NCI-H2171 treated with DMSO at 0.1 percent for 48 hours (cell line): ENCODE measurements around the gene DIP2C.
"Not testable (repeated sequence)": the region's sequence is repeated elsewhere in the genome, so short reads cannot be mapped to it uniquely, and the experiment has no call there.

ENCODE experiments used
- DNase-seq: peaks from one replicate; lab custom pipeline; 2025; lab: John Stamatoyannopoulos, UW

Gene DIP2C

GRCh38 chr10:597976-598375 lies 91.5 kb downstream of the DIP2C start:
- DNase-seq: no peak

- DNase-seq: no peak
Measured at GRCh38 chr10:596725-597345, 92.6 kb downstream of the DIP2C start.

- DNase-seq: not testable (repeated sequence)
Measured at GRCh38 chr10:596131-596530, 93.3 kb downstream of the DIP2C start.

GRCh38 chr10:595473-595872 lies 94.0 kb downstream of the DIP2C start:
- no peak for DNase-seq

GRCh38 chr10:594584-595270 lies 94.7 kb downstream of the DIP2C start:
- no peak for DNase-seq

GRCh38 chr10:593901-594457 lies 95.5 kb downstream of the DIP2C start:
- no peak for DNase-seq

- no peak for DNase-seq
Measured at GRCh38 chr10:593421-593820, 96.0 kb downstream of the DIP2C start.

- DNase-seq: no peak
Measured at GRCh38 chr10:593016-593415, 96.5 kb downstream of the DIP2C start.

GRCh38 chr10:591646-592045 lies 97.8 kb downstream of the DIP2C start:
- no peak for DNase-seq

GRCh38 chr10:590721-591120 lies 98.7 kb downstream of the DIP2C start:
- no peak for DNase-seq

GRCh38 chr10:589961-590680 lies 99.3 kb downstream of the DIP2C start:
- DNase-seq: no peak

GRCh38 chr10:588246-589165 lies 101.0 kb downstream of the DIP2C start:
- DNase-seq: peak; percentile 14

GRCh38 chr10:586716-587115 lies 102.8 kb downstream of the DIP2C start:
- no peak for DNase-seq

GRCh38 chr10:586151-586550 lies 103.3 kb downstream of the DIP2C start:
- DNase-seq: no peak

- DNase-seq: no peak
Measured at GRCh38 chr10:585502-585901, 104.0 kb downstream of the DIP2C start.

GRCh38 chr10:584497-585290 lies 104.8 kb downstream of the DIP2C start:
- DNase-seq: not testable (repeated sequence)

GRCh38 chr10:583433-583832 lies 106.0 kb downstream of the DIP2C start:
- DNase-seq: no peak

GRCh38 chr10:581776-582330 lies 107.6 kb downstream of the DIP2C start:
- DNase-seq: no peak

- no peak for DNase-seq
Measured at GRCh38 chr10:580778-581177, 108.7 kb downstream of the DIP2C start.

GRCh38 chr10:576130-576465 lies 113.4 kb downstream of the DIP2C start:
- DNase-seq: no peak
